VCaP (cell line): ENCODE measurements around the gene C1orf116.

ENCODE experiments used
- H3K27ac ChIP-seq: fragments of 450-650 bp; 2 replicates; pipeline ENCODE4 v1.5.1; 2017
- CTCF ChIP-seq: fragments of 450-650 bp; conservative IDR thresholded peaks from 2 replicates; pipeline ENCODE4 v1.5.1; 2017; ENCODE audit warnings: mild to moderate bottlenecking, moderate library complexity

The C1orf116 gene

GRCh38 chr1:207000651-207001291 lies 31.8 kb downstream of the C1orf116 start:
- H3K27ac ChIP-seq: peak overlapping the region; percentile 14; the same call in 1 of the 2 replicates
- no peak for TF ChIP-seq CTCF

GRCh38 chr1:206998816-206999215 lies 33.7 kb downstream of the C1orf116 start:
- TF ChIP-seq CTCF: no peak
- H3K27ac ChIP-seq: no peak overlapping the region

GRCh38 chr1:206992790-206993189 lies 39.8 kb downstream of the C1orf116 start:
- no peak overlapping the region for H3K27ac ChIP-seq
- TF ChIP-seq CTCF: no peak

GRCh38 chr1:206987873-206988272 lies 44.7 kb downstream of the C1orf116 start:
- TF ChIP-seq CTCF: no peak
- H3K27ac ChIP-seq: no peak overlapping the region

- peak overlapping the region; percentile 10; the same call in 1 of the 2 replicates for H3K27ac ChIP-seq
- TF ChIP-seq CTCF: no peak
Measured at GRCh38 chr1:206986885-206987284, 45.7 kb downstream of the C1orf116 start.

GRCh38 chr1:206986402-206986801 lies 46.2 kb downstream of the C1orf116 start:
- no peak for TF ChIP-seq CTCF
- peak overlapping the region; percentile 10; the same call in 1 of the 2 replicates for H3K27ac ChIP-seq

- TF ChIP-seq CTCF: no peak
- H3K27ac ChIP-seq: no peak overlapping the region
Measured at GRCh38 chr1:206985162-206985749, 47.3 kb downstream of the C1orf116 start.
